ENCODE results near the gene ARNT2.

The ARNT2 gene

DNA sequence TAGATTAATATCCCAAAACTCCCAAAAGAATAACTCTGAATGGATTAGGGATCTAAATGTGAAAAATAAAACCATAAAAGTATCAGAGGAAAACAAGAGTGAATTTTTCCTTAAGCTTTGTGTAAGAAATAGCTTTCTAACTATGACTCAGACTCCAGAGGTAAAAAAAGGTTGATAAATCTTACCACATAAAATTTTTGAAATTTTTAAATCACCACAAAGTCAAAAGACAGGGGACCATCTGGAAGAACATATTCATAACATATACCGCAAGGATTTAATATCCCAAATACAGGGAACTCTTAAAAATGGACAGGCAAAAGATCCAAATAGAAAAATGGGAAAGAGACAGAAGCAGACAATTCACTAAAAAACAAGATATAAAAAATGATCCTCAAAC lies 145.0 kb downstream of the ARNT2 start:
- in situ Hi-C loops (cut with MboI; ENCODE audit: low pct_unique_long_range_greater_than_20kb, low sequenced_read_pairs, unreplicated experiment): no loop called here
- DNase-seq (ENCODE audit: low spot score): no peak
- TF ChIP-seq, protein P1, sequence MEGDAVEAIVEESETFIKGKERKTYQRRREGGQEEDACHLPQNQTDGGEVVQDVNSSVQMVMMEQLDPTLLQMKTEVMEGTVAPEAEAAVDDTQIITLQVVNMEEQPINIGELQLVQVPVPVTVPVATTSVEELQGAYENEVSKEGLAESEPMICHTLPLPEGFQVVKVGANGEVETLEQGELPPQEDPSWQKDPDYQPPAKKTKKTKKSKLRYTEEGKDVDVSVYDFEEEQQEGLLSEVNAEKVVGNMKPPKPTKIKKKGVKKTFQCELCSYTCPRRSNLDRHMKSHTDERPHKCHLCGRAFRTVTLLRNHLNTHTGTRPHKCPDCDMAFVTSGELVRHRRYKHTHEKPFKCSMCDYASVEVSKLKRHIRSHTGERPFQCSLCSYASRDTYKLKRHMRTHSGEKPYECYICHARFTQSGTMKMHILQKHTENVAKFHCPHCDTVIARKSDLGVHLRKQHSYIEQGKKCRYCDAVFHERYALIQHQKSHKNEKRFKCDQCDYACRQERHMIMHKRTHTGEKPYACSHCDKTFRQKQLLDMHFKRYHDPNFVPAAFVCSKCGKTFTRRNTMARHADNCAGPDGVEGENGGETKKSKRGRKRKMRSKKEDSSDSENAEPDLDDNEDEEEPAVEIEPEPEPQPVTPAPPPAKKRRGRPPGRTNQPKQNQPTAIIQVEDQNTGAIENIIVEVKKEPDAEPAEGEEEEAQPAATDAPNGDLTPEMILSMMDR (IDR thresholded peaks at IDR 0.05; ENCODE audit: extremely low read depth, insufficient read depth, missing control alignments): no peak

DNA sequence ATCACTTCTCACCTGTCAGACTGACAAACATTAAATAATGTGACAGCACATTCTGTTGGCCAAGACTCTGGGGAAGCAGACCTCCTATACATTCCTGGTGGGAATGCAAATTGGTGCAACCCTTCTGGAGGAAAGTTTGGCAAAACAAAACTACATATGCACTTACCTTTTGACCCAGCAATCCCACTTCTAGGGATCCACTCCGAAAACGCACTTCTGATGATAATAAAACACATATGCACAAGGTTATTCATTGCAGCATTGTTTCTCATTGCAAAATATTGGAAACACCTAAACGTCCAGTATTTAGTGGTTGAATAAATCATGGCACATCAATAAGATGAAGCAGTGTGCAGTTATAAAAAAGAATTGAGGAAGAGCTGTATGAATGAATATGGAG lies 145.5 kb downstream of the ARNT2 start:
- DNase-seq (ENCODE audit: low spot score): no peak
- TF ChIP-seq, protein P1 (IDR thresholded peaks at IDR 0.05; ENCODE audit: extremely low read depth, insufficient read depth, missing control alignments): no peak
- in situ Hi-C loops (cut with MboI; ENCODE audit: low pct_unique_long_range_greater_than_20kb, low sequenced_read_pairs, unreplicated experiment): no loop called here

DNA sequence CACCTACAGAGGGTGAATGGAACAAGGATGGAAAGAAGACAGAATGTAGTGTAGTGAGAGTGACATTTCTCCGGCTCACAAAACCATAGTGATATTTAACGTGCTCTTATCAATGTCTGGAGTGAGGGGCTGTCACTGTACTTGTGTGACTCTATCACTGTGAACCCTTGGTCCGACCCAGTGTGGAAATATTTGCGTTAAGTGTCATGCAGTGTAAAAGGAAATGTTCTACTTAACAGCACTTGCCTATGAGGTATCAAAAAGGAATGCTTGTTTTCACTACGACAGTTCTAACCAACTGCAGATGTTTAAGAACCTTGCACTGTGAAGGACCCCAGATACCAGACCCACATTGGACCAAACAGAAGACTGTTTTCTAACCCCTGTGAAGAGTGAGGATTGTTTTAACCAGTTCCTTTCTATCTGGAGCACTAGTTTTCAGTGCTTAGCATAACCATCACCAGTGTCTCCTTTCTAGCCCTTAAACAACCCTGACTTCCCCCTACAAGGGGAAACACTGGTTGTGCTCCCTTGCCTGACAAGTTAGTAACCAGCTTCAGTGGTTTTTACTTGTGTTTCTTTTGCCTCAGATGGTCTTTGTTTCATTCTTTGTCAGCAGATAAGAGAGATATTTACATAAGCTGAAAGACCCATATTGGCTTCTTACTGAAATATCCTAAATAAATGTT lies 146.2 kb downstream of the ARNT2 start:
- TF ChIP-seq, protein P1 (IDR thresholded peaks at IDR 0.05; ENCODE audit: extremely low read depth, insufficient read depth, missing control alignments): no peak
- in situ Hi-C loops (cut with MboI; ENCODE audit: low pct_unique_long_range_greater_than_20kb, low sequenced_read_pairs, unreplicated experiment): no loop called here
- DNase-seq (ENCODE audit: low spot score): no peak

DNA sequence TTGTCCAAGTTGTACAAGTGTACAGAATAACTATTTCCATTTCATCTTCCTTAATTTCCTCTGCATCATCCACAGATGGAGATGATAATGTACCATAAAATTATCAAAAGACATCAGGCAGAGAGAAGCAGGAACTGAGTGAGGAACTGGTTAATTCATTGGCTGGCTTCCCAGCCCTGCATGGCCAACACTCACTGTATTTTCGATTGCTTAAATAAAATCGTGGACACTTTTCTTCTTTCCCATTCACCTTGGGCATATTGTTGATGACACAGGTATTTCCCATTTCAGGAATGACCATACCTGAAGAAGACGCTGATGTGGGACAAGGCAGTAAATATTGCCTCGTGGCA lies 146.7 kb downstream of the ARNT2 start:
- in situ Hi-C loops (cut with MboI; ENCODE audit: low pct_unique_long_range_greater_than_20kb, low sequenced_read_pairs, unreplicated experiment): no loop called here
- TF ChIP-seq, protein P1 (IDR thresholded peaks at IDR 0.05; ENCODE audit: extremely low read depth, insufficient read depth, missing control alignments): no peak
- no peak for DNase-seq (ENCODE audit: low spot score)

DNA sequence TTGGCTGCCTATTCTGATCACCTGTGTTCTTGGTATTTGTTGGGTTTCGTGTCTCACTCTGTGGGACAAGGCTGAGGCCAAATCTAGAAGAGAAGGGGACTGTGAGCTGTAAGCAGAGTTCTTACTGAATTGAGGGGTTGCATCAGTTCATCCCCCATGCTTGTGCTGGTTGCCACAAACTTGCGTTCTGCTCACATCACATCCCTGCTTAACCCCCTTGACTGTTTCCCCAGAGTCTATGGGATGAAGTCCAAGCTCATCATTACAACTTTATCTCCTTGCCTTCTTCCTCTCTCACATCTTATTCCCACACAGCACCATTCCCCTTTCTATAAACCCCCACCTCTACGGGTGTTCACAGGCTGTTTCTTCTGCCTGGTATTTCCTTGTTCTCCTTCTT lies 147.2 kb downstream of the ARNT2 start:
- TF ChIP-seq, protein P1 (IDR thresholded peaks at IDR 0.05; ENCODE audit: extremely low read depth, insufficient read depth, missing control alignments): no peak
- DNase-seq (ENCODE audit: low spot score): no peak
- in situ Hi-C loops (cut with MboI; ENCODE audit: low pct_unique_long_range_greater_than_20kb, low sequenced_read_pairs, unreplicated experiment): no loop called here

DNA sequence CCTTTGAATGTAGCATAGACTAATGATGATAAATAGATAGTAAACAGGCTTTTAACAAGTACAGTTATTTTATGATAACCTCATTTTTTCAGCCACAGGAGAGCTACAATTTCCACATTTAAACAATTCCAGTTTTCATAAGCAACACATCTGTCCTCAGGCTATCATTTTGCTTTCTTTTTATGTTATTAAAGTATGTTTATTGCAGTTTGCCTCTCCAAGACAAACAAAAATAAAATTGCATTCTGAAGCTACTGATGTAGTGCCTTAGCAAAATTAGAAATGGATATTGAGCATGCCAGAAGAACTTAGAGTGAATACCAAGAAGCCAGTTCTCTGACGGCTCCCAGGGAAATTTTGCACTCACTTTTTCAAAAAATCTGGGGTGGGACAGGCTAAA lies 150.4 kb downstream of the ARNT2 start:
- in situ Hi-C loops (cut with MboI; ENCODE audit: low pct_unique_long_range_greater_than_20kb, low sequenced_read_pairs, unreplicated experiment): no loop called here

More for the DNA sequence above, 150.4 kb downstream of the ARNT2 start:
- TF ChIP-seq, protein P1 (IDR thresholded peaks at IDR 0.05; ENCODE audit: extremely low read depth, insufficient read depth, missing control alignments): no peak
- DNase-seq (ENCODE audit: low spot score): no peak
